H9 (cell line): ENCODE measurements around the gene MAPKAPK2. TPM values are rescaled to one million over a fixed set of nuclear protein-coding genes. Genes with fewer than 3 reads are reported as not detected.

Experiments used
- DNase-seq: peaks from one replicate; pipeline ENCODE4 v3.0.0-alpha.2; 2017
- H2AFZ ChIP-seq: one replicate; pipeline ENCODE4 v1.6.1; 2013; ENCODE audit warnings: mild to moderate bottlenecking, low read length, control low read depth, moderate library complexity
- H2AK5ac ChIP-seq: 2 replicates; pipeline ENCODE4 v1.6.1; 2013; ENCODE audit warnings: low read length, control low read depth, mixed read lengths; ENCODE audit not compliant: insufficient read length
- H2BK120ac ChIP-seq: one replicate; pipeline ENCODE4 v1.6.1; 2013; ENCODE audit warnings: low read depth, mild to moderate bottlenecking, low read length, control low read depth, inconsistent platforms; ENCODE audit not compliant: poor library complexity, severe bottlenecking
- H2BK12ac ChIP-seq: 2 replicates; pipeline ENCODE4 v1.6.1; 2013; ENCODE audit warnings: low read length, control low read depth, mixed read lengths, low read depth; ENCODE audit not compliant: insufficient read length
- H2BK15ac ChIP-seq: 2 replicates; pipeline ENCODE4 v1.6.1; 2013; ENCODE audit warnings: low read depth, low read length, control low read depth
- H2BK20ac ChIP-seq: one replicate; pipeline ENCODE4 v1.6.1; 2013; ENCODE audit warnings: low read depth, mild to moderate bottlenecking, low read length, control low read depth, inconsistent platforms; ENCODE audit not compliant: poor library complexity, severe bottlenecking
- H2BK5ac ChIP-seq: 2 replicates; pipeline ENCODE4 v1.6.1; 2013; ENCODE audit warnings: low read length, control low read depth, mixed read lengths; ENCODE audit not compliant: insufficient read length
- H3K14ac ChIP-seq: 2 replicates; pipeline ENCODE4 v1.6.1; 2013; ENCODE audit warnings: low read length, control low read depth; ENCODE audit not compliant: insufficient read depth
- H3K18ac ChIP-seq: 2 replicates; pipeline ENCODE4 v1.6.1; 2013; ENCODE audit warnings: low read depth, mild to moderate bottlenecking, mixed read lengths, low read length, control low read depth; ENCODE audit not compliant: insufficient read length
- H3K23ac ChIP-seq: 2 replicates; pipeline ENCODE4 v1.6.1; 2013; ENCODE audit warnings: low read length, control low read depth, mixed read lengths, low read depth; ENCODE audit not compliant: insufficient read length
- H3K23me2 ChIP-seq: 2 replicates; pipeline ENCODE4 v1.6.1; 2013; ENCODE audit warnings: low read depth, mild to moderate bottlenecking, mixed read lengths, low read length, control low read depth; ENCODE audit not compliant: insufficient read length, poor library complexity, severe bottlenecking
- H3K27ac ChIP-seq: 2 replicates; pipeline ENCODE4 v1.5.1; 2013; ENCODE audit warnings: low read length, control low read depth, mixed read lengths, low read depth; ENCODE audit not compliant: insufficient read length
- H3K27me3 ChIP-seq: 2 replicates; pipeline ENCODE4 v1.6.1; 2013; ENCODE audit warnings: low read length, control low read depth, inconsistent platforms; ENCODE audit not compliant: insufficient read depth
- H3K4ac ChIP-seq: 2 replicates; pipeline ENCODE4 v1.6.1; 2013; ENCODE audit warnings: low read depth, mild to moderate bottlenecking, control low read depth, inconsistent platforms, low read length, moderate library complexity
- H3K4me1 ChIP-seq: 2 replicates; pipeline ENCODE4 v1.6.1; 2013; ENCODE audit warnings: low read length, control low read depth, inconsistent platforms; ENCODE audit not compliant: insufficient read depth
- H3K4me2 ChIP-seq: 2 replicates; pipeline ENCODE4 v1.6.1; 2013; ENCODE audit warnings: low read length, control low read depth, mixed read lengths; ENCODE audit not compliant: insufficient read length, insufficient read depth
- H3K56ac ChIP-seq: 2 replicates; pipeline ENCODE4 v1.6.1; 2013; ENCODE audit warnings: low read depth, mild to moderate bottlenecking, mixed read lengths, low read length, control low read depth; ENCODE audit not compliant: insufficient read length
- H3K79me1 ChIP-seq: 2 replicates; pipeline ENCODE4 v1.6.1; 2013; ENCODE audit warnings: low read depth, mild to moderate bottlenecking, moderate library complexity, low read length, control low read depth, inconsistent platforms; ENCODE audit not compliant: insufficient read depth, poor library complexity, severe bottlenecking
- H3K79me2 ChIP-seq: 2 replicates; pipeline ENCODE4 v1.6.1; 2013; ENCODE audit warnings: low read length, control low read depth, inconsistent platforms; ENCODE audit not compliant: insufficient read depth
- H3K9ac ChIP-seq: 2 replicates; pipeline ENCODE4 v1.6.1; 2013; ENCODE audit warnings: low read length, control low read depth, mixed read lengths; ENCODE audit not compliant: insufficient read length; ENCODE audit errors: extremely low read depth
- H3K9me3 ChIP-seq: one replicate; pipeline ENCODE4 v1.6.1; 2013; ENCODE audit warnings: low read depth, low read length, inconsistent platforms; ENCODE audit not compliant: control insufficient read depth
- H3T11ph ChIP-seq: one replicate; pipeline ENCODE4 v1.6.1; 2013; ENCODE audit warnings: mild to moderate bottlenecking, low read length, control low read depth, inconsistent platforms
- H4K20me1 ChIP-seq: one replicate; pipeline ENCODE4 v1.6.1; 2013; ENCODE audit not compliant: control insufficient read depth, insufficient read length, insufficient read depth
- H4K5ac ChIP-seq: 2 replicates; pipeline ENCODE4 v1.6.1; 2013; ENCODE audit warnings: low read depth, mild to moderate bottlenecking, mixed read lengths, low read length, control low read depth; ENCODE audit not compliant: insufficient read length
- H4K8ac ChIP-seq: replicated peaks from 2 replicates; pipeline ENCODE4 v1.6.1; 2013; ENCODE audit warnings: low read length, control low read depth, mixed read lengths, low read depth; ENCODE audit not compliant: insufficient read length
- H4K91ac ChIP-seq: 2 replicates; pipeline ENCODE4 v1.6.1; 2013; ENCODE audit warnings: low read depth, mild to moderate bottlenecking, moderate library complexity, mixed read lengths, low read length, control low read depth; ENCODE audit not compliant: insufficient read length
- H3K27ac Mint-ChIP-seq, 3 experiments: 2 replicates in 2 of 3; 3 replicates in 1 of 3; pipeline ENCODE4 v1.8.0; 2020 to 2021; ENCODE audit warnings: mixed read lengths in 3 of 3, mild to moderate bottlenecking in 1 of 3, moderate library complexity in 1 of 3
- H3K27me3 Mint-ChIP-seq: 2 replicates; pipeline ENCODE4 v1.8.0; 2021; ENCODE audit warnings: low read depth, mild to moderate bottlenecking, moderate library complexity, mixed read lengths
- H3K36me3 Mint-ChIP-seq, 3 experiments: 2 replicates in 2 of 3; 3 replicates in 1 of 3; pipeline ENCODE4 v1.8.0; 2020 to 2021; ENCODE audit warnings: low read depth in 3 of 3, mixed read lengths in 3 of 3; ENCODE audit not compliant: insufficient read depth in 1 of 3
- H3K4me1 Mint-ChIP-seq, 2 experiments: 2 replicates each; pipeline ENCODE4 v1.8.0; 2020; ENCODE audit warnings: mixed read lengths in 2 of 2
- H3K4me3 Mint-ChIP-seq, 2 experiments: 2 replicates in 1 of 2; 3 replicates in 1 of 2; pipeline ENCODE4 v1.8.0; 2020 to 2021; ENCODE audit warnings: mild to moderate bottlenecking in 2 of 2, mixed read lengths in 2 of 2, moderate library complexity in 1 of 2
- H3K9me3 Mint-ChIP-seq, 2 experiments: 2 replicates in 1 of 2; 3 replicates in 1 of 2; pipeline ENCODE4 v1.8.0; 2020; ENCODE audit warnings: mild to moderate bottlenecking in 2 of 2, mixed read lengths in 2 of 2, moderate library complexity in 1 of 2
- WGBS: extraction: QIAGEN DNeasy Blood & Tissue Kit; methylation state at CpG from one replicate; pipeline ENCODE4 v1.1.7; 2013; ENCODE audit warnings: missing lambda C conversion rate, low lambda C conversion rate, mixed read lengths; ENCODE audit not compliant: insufficient read length; ENCODE audit errors: extremely low coverage; 5-methylcytosine and 5-hydroxymethylcytosine counted together
- total RNA-seq: library from RNA; stranded (reverse); gene quantifications from 2 replicates; pipeline ENCODE4 v1.2.1, GENCODE V29; 2021
- TF ChIP-seq, protein P1 (sequence below): fragments of 200-600 bp; sonication (generic); conservative IDR thresholded peaks from 3 replicates; pipeline ENCODE4 v1.8.0; 2021; ENCODE audit warnings: antibody characterized with exemption, mild to moderate bottlenecking

The MAPKAPK2 gene
- total RNA-seq, 1 experiment from 2014 or later, result 50.1 TPM

DNA sequence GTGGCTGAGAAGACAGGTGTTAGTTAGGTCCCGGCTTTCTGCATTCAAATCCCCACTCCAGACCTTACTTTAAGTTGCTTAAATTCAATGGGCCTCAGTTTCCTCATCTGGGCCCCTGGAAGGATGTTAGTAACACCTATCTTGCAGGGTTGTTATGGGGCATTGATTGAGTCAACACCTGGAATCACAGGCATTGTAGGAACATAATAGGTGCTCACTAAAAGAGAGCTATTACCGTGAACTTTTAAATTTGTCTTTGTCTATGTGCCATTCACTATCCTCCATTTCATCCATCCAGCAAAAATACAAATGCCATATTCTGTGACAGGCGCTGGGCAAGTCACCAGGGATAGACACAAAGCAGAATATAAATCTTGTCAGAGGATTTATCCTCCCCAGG lies 10.5 kb upstream of the MAPKAPK2 start:
- H3K36me3 Mint-ChIP-seq, result no peaks in the 10 kb centered on the region
- Histone ChIP-seq H2BK15ac (no peak overlapping the region), H2BK5ac (no peak overlapping the region), H4K5ac (no peak overlapping the region), H3K9me3 (no peaks in the 10 kb centered on the region), H2AK5ac (no peak overlapping the region), H3T11ph (no peak overlapping the region), H3K14ac (no peak overlapping the region), H3K56ac (no peak overlapping the region), H4K91ac (no peak overlapping the region), H3K79me1 (no peaks in the 10 kb centered on the region), H3K23ac (no peak overlapping the region), H3K4me1 (peaks cover 6% of the 10 kb centered on the region; the same call in 1 of the 2 replicates), H2BK20ac (no peak overlapping the region), H4K8ac (no peak overlapping the region), H3K27me3 (no peaks in the 10 kb centered on the region), H3K4ac (no peak overlapping the region), H4K20me1 (no peaks in the 10 kb centered on the region), H3K79me2 (no peaks in the 10 kb centered on the region), H2BK120ac (no peak overlapping the region), H3K23me2 (no peaks in the 10 kb centered on the region), H3K9ac (no peak overlapping the region), H3K18ac (no peak overlapping the region), H3K27ac (no peak overlapping the region), H3K4me2 (no peak overlapping the region), H2BK12ac (no peak overlapping the region), H2AFZ (no peak overlapping the region)
- no peak overlapping the region for H3K27ac Mint-ChIP-seq
- H3K27me3 Mint-ChIP-seq, result peaks cover 11% of the 10 kb centered on the region
- H3K9me3 Mint-ChIP-seq, result no peaks in the 10 kb centered on the region
- no peak overlapping the region for H3K4me3 Mint-ChIP-seq
- no peak for DNase-seq
- TF ChIP-seq, protein P1, sequence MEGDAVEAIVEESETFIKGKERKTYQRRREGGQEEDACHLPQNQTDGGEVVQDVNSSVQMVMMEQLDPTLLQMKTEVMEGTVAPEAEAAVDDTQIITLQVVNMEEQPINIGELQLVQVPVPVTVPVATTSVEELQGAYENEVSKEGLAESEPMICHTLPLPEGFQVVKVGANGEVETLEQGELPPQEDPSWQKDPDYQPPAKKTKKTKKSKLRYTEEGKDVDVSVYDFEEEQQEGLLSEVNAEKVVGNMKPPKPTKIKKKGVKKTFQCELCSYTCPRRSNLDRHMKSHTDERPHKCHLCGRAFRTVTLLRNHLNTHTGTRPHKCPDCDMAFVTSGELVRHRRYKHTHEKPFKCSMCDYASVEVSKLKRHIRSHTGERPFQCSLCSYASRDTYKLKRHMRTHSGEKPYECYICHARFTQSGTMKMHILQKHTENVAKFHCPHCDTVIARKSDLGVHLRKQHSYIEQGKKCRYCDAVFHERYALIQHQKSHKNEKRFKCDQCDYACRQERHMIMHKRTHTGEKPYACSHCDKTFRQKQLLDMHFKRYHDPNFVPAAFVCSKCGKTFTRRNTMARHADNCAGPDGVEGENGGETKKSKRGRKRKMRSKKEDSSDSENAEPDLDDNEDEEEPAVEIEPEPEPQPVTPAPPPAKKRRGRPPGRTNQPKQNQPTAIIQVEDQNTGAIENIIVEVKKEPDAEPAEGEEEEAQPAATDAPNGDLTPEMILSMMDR, result no peak
- peaks cover 0 to 2% of the 10 kb centered on the region in 2 experiments for H3K4me1 Mint-ChIP-seq
- no CpG with 5 or more reads among the region's 3 CpGs for WGBS
